ENCODE data around the gene TAF11L9.
"Not testable (repeated sequence)": the region's sequence is repeated elsewhere in the genome, so short reads cannot be mapped to it uniquely, and the experiment has no call there.

The TAF11L9 gene

DNA sequence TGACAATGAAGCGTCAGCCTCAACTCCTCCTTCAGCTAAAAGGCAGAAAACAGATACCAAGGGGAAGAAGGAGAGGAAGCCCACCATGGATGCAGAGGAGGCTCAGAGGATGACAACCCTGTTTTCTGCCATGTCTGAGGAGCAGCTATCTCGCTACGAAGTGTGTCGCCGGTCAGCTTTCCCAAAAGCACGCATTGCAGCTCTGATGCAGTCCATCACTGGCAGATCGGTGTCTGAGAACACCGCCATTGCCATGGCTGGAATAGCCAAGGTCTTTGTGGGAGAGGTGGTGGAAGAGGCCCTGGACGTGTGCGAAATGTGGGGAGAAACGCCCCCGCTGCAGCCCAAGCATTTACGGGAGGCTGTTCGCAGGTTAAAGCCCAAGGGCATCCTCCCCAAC is 10.8 kb upstream of the TAF11L9 start:
- TF ChIP-seq, protein P1, sequence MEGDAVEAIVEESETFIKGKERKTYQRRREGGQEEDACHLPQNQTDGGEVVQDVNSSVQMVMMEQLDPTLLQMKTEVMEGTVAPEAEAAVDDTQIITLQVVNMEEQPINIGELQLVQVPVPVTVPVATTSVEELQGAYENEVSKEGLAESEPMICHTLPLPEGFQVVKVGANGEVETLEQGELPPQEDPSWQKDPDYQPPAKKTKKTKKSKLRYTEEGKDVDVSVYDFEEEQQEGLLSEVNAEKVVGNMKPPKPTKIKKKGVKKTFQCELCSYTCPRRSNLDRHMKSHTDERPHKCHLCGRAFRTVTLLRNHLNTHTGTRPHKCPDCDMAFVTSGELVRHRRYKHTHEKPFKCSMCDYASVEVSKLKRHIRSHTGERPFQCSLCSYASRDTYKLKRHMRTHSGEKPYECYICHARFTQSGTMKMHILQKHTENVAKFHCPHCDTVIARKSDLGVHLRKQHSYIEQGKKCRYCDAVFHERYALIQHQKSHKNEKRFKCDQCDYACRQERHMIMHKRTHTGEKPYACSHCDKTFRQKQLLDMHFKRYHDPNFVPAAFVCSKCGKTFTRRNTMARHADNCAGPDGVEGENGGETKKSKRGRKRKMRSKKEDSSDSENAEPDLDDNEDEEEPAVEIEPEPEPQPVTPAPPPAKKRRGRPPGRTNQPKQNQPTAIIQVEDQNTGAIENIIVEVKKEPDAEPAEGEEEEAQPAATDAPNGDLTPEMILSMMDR (IDR thresholded peaks at IDR 0.05; ENCODE audit: low read depth, low read length): no peak
- no peak overlapping the region for H3K4me3 ChIP-seq (ENCODE audit: low read depth, low read length)

DNA sequence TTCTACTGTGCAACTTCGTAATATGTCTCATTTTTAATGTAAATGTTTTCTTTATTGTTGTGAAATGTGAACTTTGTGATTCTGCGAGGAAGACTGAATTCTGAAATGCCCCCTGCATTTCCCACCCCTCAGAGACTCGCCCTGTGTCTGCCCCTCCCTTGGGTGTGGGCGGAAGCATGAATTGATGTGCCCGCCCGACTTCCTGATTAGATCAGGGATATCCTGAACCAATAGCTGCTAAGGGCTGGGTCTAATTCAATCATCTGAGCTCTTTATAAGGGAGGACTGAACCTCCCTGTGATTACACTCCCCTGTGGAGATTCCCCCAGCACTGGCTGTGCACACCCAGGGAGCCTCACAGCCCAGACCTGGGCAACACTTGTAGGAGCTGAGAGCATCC is 9.7 kb upstream of the TAF11L9 start, which contains the start of gene TAF11L11:
Gene TAF11L11 (plus strand): TSS at position 304 of the 400 bp plus-strand sequence.
- H3K4me3 ChIP-seq (ENCODE audit: low read depth, low read length): not testable (repeated sequence)

DNA sequence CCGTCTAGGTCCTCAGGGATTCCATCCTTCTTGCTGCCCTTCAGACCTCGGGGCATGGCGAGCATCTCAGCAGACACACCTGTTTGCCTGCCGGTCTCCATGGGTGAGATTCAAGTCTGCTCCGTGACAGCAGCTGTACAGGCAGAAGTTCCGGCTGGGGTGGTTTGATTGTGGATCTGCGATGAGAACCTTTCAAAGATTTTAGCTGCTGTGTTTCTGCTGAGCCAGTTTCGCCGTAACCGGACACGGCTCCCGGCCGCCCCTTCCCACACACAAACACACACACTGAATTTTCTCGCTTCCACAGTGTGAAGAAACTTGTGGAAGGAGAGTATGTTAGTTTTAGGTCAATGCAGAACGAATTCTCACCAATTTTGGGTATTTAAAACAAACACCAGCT is 3.5 kb upstream of the TAF11L9 start, which contains the start of gene TAF11L10:
Gene TAF11L10 (minus strand): TSS at position 101 of the 400 bp plus-strand sequence.
- not testable (repeated sequence) for H3K4me3 ChIP-seq (ENCODE audit: low read depth, low read length)

DNA sequence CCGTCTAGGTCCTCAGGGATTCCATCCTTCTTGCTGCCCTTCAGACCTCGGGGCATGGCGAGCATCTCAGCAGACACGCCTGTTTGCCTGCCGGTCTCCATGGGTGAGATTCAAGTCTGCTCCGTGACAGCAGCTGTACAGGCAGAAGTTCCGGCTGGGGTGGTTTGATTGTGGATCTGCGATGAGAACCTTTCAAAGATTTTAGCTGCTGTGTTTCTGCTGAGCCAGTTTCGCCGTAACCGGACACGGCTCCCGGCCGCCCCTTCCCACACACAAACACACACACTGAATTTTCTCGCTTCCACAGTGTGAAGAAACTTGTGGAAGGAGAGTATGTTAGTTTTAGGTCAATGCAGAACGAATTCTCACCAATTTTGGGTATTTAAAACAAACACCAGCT is 3.3 kb downstream of the TAF11L9 start, which contains the start of gene TAF11L8:
Gene TAF11L8 (minus strand): TSS at position 101 of the 400 bp plus-strand sequence.
- H3K4me3 ChIP-seq (ENCODE audit: low read depth, low read length): not testable (repeated sequence)

DNA sequence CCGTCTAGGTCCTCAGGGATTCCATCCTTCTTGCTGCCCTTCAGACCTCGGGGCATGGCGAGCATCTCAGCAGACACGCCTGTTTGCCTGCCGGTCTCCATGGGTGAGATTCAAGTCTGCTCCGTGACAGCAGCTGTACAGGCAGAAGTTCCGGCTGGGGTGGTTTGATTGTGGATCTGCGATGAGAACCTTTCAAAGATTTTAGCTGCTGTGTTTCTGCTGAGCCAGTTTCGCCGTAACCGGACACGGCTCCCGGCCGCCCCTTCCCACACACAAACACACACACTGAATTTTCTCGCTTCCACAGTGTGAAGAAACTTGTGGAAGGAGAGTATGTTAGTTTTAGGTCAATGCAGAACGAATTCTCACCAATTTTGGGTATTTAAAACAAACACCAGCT is 8.5 kb downstream of the TAF11L9 start, which contains the start of gene TAF11L7:
Gene TAF11L7 (minus strand): TSS at position 101 of the 400 bp plus-strand sequence.
- not testable (repeated sequence) for H3K4me3 ChIP-seq (ENCODE audit: low read depth, low read length)
